ENCODE measurements around the gene CCR4. TPM values are rescaled to one million over a fixed set of nuclear protein-coding genes. Genes with fewer than 3 reads are reported as not detected.
"Not testable (repeated sequence)": the region's sequence is repeated elsewhere in the genome, so short reads cannot be mapped to it uniquely, and the experiment has no call there.

The CCR4 gene
- total RNA-seq, 1 donor: under 0.01 TPM

DNA sequence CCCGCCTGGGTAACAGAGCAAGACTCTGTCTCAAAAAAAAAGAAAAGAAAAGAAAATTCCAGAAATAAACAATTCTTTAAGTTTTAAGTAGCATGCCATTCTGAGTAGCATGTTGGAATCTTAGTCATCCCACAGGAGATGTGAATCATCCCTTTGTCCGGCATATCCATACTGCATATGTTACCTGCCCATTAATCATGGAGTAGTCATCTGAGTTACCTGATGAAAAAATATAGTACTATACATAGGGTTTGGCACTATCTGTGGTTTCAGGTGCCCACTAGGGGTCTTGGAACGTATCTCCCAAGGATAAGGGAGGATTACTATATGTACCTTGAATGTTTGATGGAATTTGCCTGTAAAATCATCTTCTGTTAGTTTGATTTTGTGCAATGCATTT is 6.3 kb upstream of the CCR4 start:
- TF ChIP-seq, protein P1, sequence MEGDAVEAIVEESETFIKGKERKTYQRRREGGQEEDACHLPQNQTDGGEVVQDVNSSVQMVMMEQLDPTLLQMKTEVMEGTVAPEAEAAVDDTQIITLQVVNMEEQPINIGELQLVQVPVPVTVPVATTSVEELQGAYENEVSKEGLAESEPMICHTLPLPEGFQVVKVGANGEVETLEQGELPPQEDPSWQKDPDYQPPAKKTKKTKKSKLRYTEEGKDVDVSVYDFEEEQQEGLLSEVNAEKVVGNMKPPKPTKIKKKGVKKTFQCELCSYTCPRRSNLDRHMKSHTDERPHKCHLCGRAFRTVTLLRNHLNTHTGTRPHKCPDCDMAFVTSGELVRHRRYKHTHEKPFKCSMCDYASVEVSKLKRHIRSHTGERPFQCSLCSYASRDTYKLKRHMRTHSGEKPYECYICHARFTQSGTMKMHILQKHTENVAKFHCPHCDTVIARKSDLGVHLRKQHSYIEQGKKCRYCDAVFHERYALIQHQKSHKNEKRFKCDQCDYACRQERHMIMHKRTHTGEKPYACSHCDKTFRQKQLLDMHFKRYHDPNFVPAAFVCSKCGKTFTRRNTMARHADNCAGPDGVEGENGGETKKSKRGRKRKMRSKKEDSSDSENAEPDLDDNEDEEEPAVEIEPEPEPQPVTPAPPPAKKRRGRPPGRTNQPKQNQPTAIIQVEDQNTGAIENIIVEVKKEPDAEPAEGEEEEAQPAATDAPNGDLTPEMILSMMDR (IDR thresholded peaks at IDR 0.05; ENCODE audit: insufficient read depth, low read length): no peak
- no peak for DNase-seq (ENCODE audit: low read depth)
- H3K4me3 ChIP-seq (ENCODE audit: low read depth, low read length): no peak overlapping the region

DNA sequence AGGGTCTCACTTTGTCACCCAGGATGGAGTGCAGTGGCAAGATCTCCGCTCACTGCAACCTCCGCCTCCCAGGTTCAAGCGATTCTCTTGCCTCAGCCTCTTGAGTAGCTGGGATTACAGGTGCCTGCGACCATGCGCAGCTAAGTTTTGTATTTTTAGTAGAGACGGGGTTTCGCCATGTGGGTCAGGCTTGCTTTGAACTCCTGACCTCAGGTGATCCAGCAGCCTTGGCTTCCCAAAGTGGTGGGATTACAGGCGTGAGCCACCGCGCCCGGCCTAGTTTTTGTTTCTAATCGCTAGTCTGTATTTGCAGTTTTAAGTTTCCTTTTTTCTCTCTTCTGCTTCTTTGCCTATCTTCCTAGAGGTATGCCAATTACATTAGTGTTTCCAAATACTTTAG is 5.8 kb upstream of the CCR4 start:
- DNase-seq (ENCODE audit: low read depth); H3K4me3 ChIP-seq (ENCODE audit: low read depth, low read length): not testable (repeated sequence)

DNA sequence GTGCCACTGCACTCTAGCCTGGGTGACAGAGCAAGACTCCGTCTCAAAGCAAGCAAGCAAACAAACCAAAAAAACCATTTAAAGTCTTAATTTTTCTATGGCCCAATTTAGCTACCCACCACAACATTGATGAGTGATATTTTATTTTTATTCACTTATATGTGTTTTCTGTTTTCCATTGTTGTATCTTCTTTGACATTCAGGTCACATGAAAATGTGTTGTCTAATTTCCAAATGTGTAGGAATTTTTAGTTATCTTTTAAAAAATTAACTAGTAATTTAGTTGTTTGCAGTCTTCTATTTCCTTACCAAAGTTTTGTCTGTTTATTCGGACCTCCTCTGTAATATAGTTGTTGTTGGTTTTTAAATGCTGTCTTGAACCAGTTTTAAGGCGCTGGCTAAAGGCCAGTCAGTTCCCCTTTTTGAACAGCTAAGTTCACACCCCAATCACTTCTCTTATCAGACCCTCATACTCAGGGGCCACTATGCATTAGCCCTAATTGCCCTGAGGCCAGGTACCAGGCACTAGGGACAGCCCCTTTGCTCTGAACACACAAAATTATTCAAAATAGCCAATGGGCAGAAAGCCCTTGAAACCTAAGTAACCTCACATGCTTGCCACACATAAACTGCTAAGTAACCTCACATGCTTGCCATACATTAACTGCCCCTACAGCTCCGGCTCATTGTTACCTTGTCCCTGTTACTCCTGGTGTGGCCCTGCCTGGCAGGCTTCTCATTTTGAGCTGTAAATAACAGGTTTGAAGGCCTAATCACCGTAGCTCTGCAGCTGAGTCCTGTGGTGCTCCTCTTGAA is 4.3 kb upstream of the CCR4 start:
- TF ChIP-seq, protein P1 (IDR thresholded peaks at IDR 0.05; ENCODE audit: insufficient read depth, low read length): no peak
- H3K4me3 ChIP-seq (ENCODE audit: low read depth, low read length): no peak overlapping the region

DNA sequence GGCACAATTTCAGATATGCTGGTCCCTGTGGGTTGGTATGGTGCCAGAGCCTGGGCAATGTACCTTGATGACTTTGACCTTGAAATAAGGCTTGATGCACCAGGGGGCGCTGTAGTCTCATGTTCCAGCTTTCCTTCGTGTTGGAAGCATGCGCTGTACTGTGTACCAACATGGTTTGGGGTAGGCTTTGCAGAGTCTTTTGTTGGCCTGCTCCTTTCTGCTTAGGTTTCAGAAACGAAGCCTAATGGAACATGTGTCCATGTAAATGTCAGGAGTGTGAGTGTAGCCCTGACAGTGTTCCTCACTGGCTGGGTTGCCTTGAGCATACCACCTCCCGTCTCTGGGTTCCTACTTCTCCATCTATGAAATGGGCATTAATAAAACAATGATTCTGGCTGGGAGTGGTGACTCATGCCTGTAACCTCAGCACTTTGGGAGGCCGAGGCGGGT is 3.6 kb upstream of the CCR4 start:
- TF ChIP-seq, protein P1 (IDR thresholded peaks at IDR 0.05; ENCODE audit: insufficient read depth, low read length): peak; percentile 66
- DNase-seq (ENCODE audit: low read depth): peak; percentile 86
- no peak overlapping the region for H3K4me3 ChIP-seq (ENCODE audit: low read depth, low read length)

More for the DNA sequence above, 4.3 kb upstream of the CCR4 start:
- no peak for DNase-seq (ENCODE audit: low read depth)

DNA sequence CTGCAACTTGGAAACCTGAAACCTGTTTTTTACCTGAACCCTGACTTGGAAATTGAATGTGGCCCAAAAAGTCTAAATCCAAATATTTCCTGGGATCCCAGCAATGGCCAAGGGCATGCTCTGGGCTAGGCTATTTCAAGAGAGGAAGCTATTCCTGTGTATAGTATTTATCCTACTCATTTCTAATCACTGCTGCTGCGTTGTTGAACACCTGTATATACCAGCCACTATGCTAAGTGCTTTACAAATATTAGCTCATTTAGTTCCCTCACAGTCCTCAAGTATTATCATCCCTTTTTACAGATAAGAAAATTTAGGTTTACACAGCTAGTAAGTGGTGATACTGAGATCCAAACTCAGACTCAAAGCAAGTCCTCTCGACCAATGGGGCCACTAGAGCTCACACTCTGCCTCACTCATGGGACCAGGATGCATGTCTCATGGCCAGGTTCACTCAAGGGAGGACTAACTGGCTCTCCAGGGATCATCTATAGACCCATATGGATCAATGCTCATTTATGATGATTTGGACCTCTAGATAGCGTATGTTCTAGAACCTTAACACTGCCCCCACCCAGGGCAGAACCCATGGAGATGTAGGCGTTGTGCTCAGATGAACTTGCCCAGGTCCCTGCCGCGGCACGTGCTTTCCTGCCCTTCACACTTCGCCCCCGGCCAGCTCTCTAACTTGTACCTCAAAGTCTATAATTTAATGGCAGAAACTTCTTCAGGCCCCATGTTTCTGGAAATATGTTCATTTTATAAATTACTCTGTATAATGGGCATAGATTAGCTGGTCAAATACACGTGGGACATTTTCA is 2.6 kb upstream of the CCR4 start:
- no peak for DNase-seq (ENCODE audit: low read depth)
- H3K4me3 ChIP-seq (ENCODE audit: low read depth, low read length): no peak overlapping the region
- TF ChIP-seq, protein P1 (IDR thresholded peaks at IDR 0.05; ENCODE audit: insufficient read depth, low read length): no peak

DNA sequence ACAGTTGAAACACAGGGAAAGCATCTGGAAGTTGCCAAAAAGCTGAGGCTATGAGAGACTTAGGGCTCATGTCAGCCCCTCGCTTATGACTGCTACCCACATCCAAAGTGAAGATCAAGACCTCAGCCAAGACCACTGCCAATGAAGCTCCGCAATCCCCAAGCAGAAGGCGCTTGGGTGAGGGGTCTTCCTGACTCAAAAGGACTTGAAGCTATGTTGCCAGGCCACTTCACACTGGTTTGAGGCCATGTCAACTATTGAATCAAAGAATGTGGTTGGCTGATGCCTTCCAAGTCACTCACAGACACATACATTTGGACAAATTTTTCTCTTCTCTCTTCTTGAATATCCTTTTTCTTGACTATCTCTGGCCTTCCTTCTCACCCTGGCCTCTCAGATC is 928 bp upstream of the CCR4 start:
- TF ChIP-seq, protein P1 (IDR thresholded peaks at IDR 0.05; ENCODE audit: insufficient read depth, low read length): no peak
- H3K4me3 ChIP-seq (ENCODE audit: low read depth, low read length): no peak overlapping the region
- DNase-seq (ENCODE audit: low read depth): no peak

Data from fibroblast of the aortic adventitia (primary cell).